Rectal smooth muscle tissue (tissue), 1 donor: Measurements from ENCODE around the gene NUMBL.

Source experiments
- H3K27ac ChIP-seq: one replicate; pipeline ENCODE4 v1.7.0; 2013; ENCODE audit warnings: low read depth, low read length, inconsistent platforms
- H3K27me3 ChIP-seq: one replicate; pipeline ENCODE4 v1.7.0; 2013; ENCODE audit warnings: low read length; ENCODE audit not compliant: control insufficient read depth, insufficient read depth
- H3K36me3 ChIP-seq: one replicate; pipeline ENCODE4 v1.7.0; 2013; ENCODE audit warnings: low read length; ENCODE audit not compliant: control insufficient read depth, insufficient read depth
- H3K4me1 ChIP-seq: one replicate; pipeline ENCODE4 v1.7.0; 2013; ENCODE audit warnings: low read length; ENCODE audit not compliant: control insufficient read depth, insufficient read depth
- H3K4me3 ChIP-seq: one replicate; pipeline ENCODE4 v1.7.0; 2013; ENCODE audit warnings: low read length
- H3K9ac ChIP-seq: one replicate; pipeline ENCODE4 v1.7.0; 2013; ENCODE audit warnings: low read length

NUMBL gene

DNA sequence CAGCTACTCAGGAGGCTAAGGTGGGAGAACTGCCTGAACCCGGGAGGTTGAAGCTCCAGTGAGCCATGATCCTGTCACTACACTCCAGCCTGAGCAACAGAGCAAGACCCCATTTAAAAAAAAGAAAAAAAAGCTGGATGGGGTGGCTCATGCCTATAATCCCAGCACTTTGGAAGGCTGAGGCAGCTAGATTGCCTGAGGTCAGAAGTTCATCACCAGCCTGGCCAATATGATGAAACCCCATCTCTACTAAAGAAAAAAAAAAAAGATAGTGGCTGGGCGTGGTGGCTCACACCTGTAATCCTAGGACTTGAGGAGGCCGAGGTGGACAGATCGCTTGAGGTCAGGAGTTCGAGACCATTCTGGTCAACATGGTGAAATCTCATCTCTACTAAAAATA is 74.3 kb downstream of the NUMBL start:
- no peaks in the 10 kb centered on the region for H3K4me1 ChIP-seq
- H3K27me3 ChIP-seq, result peaks cover 8% of the 10 kb centered on the region
- H3K4me3 ChIP-seq, result no peak overlapping the region
- H3K9ac ChIP-seq, result no peak overlapping the region
- peaks cover 13% of the 10 kb centered on the region for H3K36me3 ChIP-seq
- no peak overlapping the region for H3K27ac ChIP-seq
